Astrocyte (in vitro differentiated cells and primary cell): Measurements from ENCODE around the gene PEPD. TPM values are rescaled to one million over a fixed set of nuclear protein-coding genes. Genes with fewer than 3 reads are reported as not detected.
A peak's percentile ranks its signal among the peaks of the same experiment; 100 is the strongest.

Source experiments
- DNase-seq: peaks from one replicate; pipeline ENCODE4 v3.0.0-alpha.2; 2010; ENCODE audit warnings: low read depth
- FAIRE-seq: peaks from 2 replicates; lab custom pipeline; 2011; peaks lifted over from hg19 to GRCh38; lab: Jason Lieb, UNC
- H2AFZ ChIP-seq: 2 replicates; pipeline ENCODE4 v1.6.0; 2012; ENCODE audit warnings: low read depth, low read length, inconsistent platforms
- H3K27ac ChIP-seq: 2 replicates; pipeline ENCODE4 v1.5.1; 2011; ENCODE audit warnings: low read depth, low read length, inconsistent platforms
- H3K27me3 ChIP-seq: 2 replicates; pipeline ENCODE4 v1.6.0; 2011; ENCODE audit warnings: low read length, inconsistent platforms; ENCODE audit not compliant: insufficient read depth
- H3K36me3 ChIP-seq: 2 replicates; pipeline ENCODE4 v1.5.1; 2011; ENCODE audit warnings: low read length, inconsistent platforms; ENCODE audit not compliant: insufficient read depth
- H3K4me1 ChIP-seq: 2 replicates; pipeline ENCODE4 v1.5.1; 2011; ENCODE audit warnings: low read length, inconsistent platforms; ENCODE audit not compliant: insufficient read depth
- H3K4me2 ChIP-seq: 2 replicates; pipeline ENCODE4 v1.6.0; 2012; ENCODE audit warnings: low read length, inconsistent platforms
- H3K4me3 ChIP-seq: 2 replicates; pipeline ENCODE4 v1.5.1; 2011; ENCODE audit warnings: low read depth, mild to moderate bottlenecking, low read length, inconsistent platforms; ENCODE audit not compliant: insufficient read depth
- H3K79me2 ChIP-seq: 2 replicates; pipeline ENCODE4 v1.6.0; 2012; ENCODE audit warnings: mild to moderate bottlenecking, low read length, inconsistent platforms; ENCODE audit not compliant: insufficient read depth
- H3K9ac ChIP-seq: 2 replicates; pipeline ENCODE4 v1.6.0; 2012; ENCODE audit warnings: mild to moderate bottlenecking, low read length, inconsistent platforms
- H3K9me3 ChIP-seq: 2 replicates; pipeline ENCODE4 v1.5.1; 2012; ENCODE audit warnings: low read depth, mild to moderate bottlenecking, low read length, inconsistent platforms; ENCODE audit not compliant: insufficient read depth
- H4K20me1 ChIP-seq: 2 replicates; pipeline ENCODE4 v1.6.0; 2012; ENCODE audit warnings: low read length, inconsistent platforms; ENCODE audit not compliant: insufficient read depth
- H3K27ac Mint-ChIP-seq: one replicate; pipeline ENCODE4 v1.8.0; 2021; ENCODE audit warnings: mild to moderate bottlenecking, mixed read lengths; ENCODE audit not compliant: unreplicated experiment
- H3K27me3 Mint-ChIP-seq: one replicate; pipeline ENCODE4 v1.8.0; 2021; ENCODE audit warnings: low read depth, mixed read lengths; ENCODE audit not compliant: unreplicated experiment
- H3K36me3 Mint-ChIP-seq: one replicate; pipeline ENCODE4 v1.8.0; 2021; ENCODE audit warnings: low read depth, mixed read lengths; ENCODE audit not compliant: unreplicated experiment
- H3K4me1 Mint-ChIP-seq: one replicate; pipeline ENCODE4 v1.8.0; 2021; ENCODE audit warnings: low read depth, mixed read lengths; ENCODE audit not compliant: unreplicated experiment
- H3K4me3 Mint-ChIP-seq: one replicate; pipeline ENCODE4 v1.8.0; 2021; ENCODE audit warnings: mild to moderate bottlenecking, moderate library complexity, mixed read lengths; ENCODE audit not compliant: unreplicated experiment
- H3K9me3 Mint-ChIP-seq: one replicate; pipeline ENCODE4 v1.8.0; 2021; ENCODE audit warnings: mild to moderate bottlenecking, mixed read lengths; ENCODE audit not compliant: unreplicated experiment
- CTCF ChIP-seq: IDR thresholded peaks from 2 replicates; pipeline ENCODE4 v1.5.1; 2011; ENCODE audit warnings: low read depth, mild to moderate bottlenecking, inconsistent platforms, low read length, moderate library complexity; ENCODE audit not compliant: insufficient read depth
- EZH2 ChIP-seq: IDR thresholded peaks from 2 replicates; pipeline ENCODE4 v1.6.1; 2012; ENCODE audit warnings: mild to moderate bottlenecking, low read length, inconsistent platforms; ENCODE audit not compliant: insufficient read depth
- total RNA-seq: library from RNA; stranded (reverse); gene quantifications from 2 replicates; pipeline ENCODE4 v1.2.1, GENCODE V29; 2021

Gene PEPD
- total RNA-seq, 1 donor from 2014 or later, result 37.9 TPM

- H3K4me3 Mint-ChIP-seq, result no peak overlapping the region
- H3K27me3 ChIP-seq, result no peaks in the 10 kb centered on the region
These were observed 130.5 kb downstream of the PEPD start for GRCh38 chr19:33390908-33391630.

GRCh38 chr19:33390101-33390907, 131.3 kb downstream of the PEPD start:
- Histone ChIP-seq H4K20me1 (peaks cover 88% of the 10 kb centered on the region), H3K4me3 (no peak overlapping the region), H3K9me3 (no peaks in the 10 kb centered on the region), H3K4me2 (no peak overlapping the region), H3K79me2 (peaks cover 16% of the 10 kb centered on the region), H3K4me1 (peaks cover 21% of the 10 kb centered on the region), H3K27ac (no peak overlapping the region), H3K9ac (no peak overlapping the region), H2AFZ (no peak overlapping the region), H3K36me3 (no peaks in the 10 kb centered on the region), H3K27me3 (no peaks in the 10 kb centered on the region)
- FAIRE-seq (no peak), DNase-seq (peak; percentile 14)
- Mint-ChIP-seq H3K36me3 (peaks cover 3% of the 10 kb centered on the region), H3K4me1 (peaks cover 9% of the 10 kb centered on the region), H3K27ac (no peak overlapping the region), H3K4me3 (no peak overlapping the region), H3K27me3 (peaks cover 2% of the 10 kb centered on the region), H3K9me3 (no peaks in the 10 kb centered on the region)
- TF ChIP-seq CTCF, result no peak

More at GRCh38 chr19:33390908-33391630, 130.5 kb downstream of the PEPD start:
- no peaks in the 10 kb centered on the region for H3K9me3 Mint-ChIP-seq
- H3K36me3 ChIP-seq, result no peaks in the 10 kb centered on the region
- peaks cover under 1% of the 10 kb centered on the region for H3K36me3 Mint-ChIP-seq
- H4K20me1 ChIP-seq, result peaks cover 87% of the 10 kb centered on the region
- peaks cover 9% of the 10 kb centered on the region for H3K79me2 ChIP-seq
- FAIRE-seq, result no peak
- H3K27me3 Mint-ChIP-seq, result peaks cover 2% of the 10 kb centered on the region
- TF ChIP-seq CTCF (no peak), EZH2 (no peak)
- peaks cover 29% of the 10 kb centered on the region for H3K4me1 ChIP-seq
- H3K27ac Mint-ChIP-seq, result no peak overlapping the region
- no peak for DNase-seq
- no peak overlapping the region for H3K9ac ChIP-seq
- H3K4me3 ChIP-seq, result no peak overlapping the region
- H3K9me3 ChIP-seq, result no peaks in the 10 kb centered on the region
- no peak overlapping the region for H3K4me2 ChIP-seq
- no peak overlapping the region for H2AFZ ChIP-seq
- peaks cover 9% of the 10 kb centered on the region for H3K4me1 Mint-ChIP-seq
- H3K27ac ChIP-seq, result no peak overlapping the region
